ENCODE measurements around the gene CD151.

The CD151 gene

GRCh38 chr11:836274-836673, 3.5 kb downstream of the CD151 start:
- Histone ChIP-seq H3K27ac (ENCODE audit: poor library complexity, severe bottlenecking) (peak overlapping the region; percentile 97), H3K4me3 (ENCODE audit: severe bottlenecking) (no peak overlapping the region), H3K4me1 (ENCODE audit: insufficient read depth, poor library complexity, severe bottlenecking) (peaks cover 14% of the 10 kb centered on the region), H3K9me3 (ENCODE audit: severe bottlenecking) (no peaks in the 10 kb centered on the region), H3K27me3 (ENCODE audit: insufficient read depth, poor library complexity, severe bottlenecking) (no peaks in the 10 kb centered on the region), H3K36me3 (ENCODE audit: low read depth) (peaks cover 53% of the 10 kb centered on the region)
- DNase-seq (ENCODE audit: low spot score): no peak
- ATAC-seq (ENCODE audit: low read depth): no peak
- TF ChIP-seq CTCF (IDR thresholded peaks at IDR 0.05; ENCODE audit: poor library complexity, severe bottlenecking): no peak

- no peak for DNase-seq (ENCODE audit: low spot score)
- Histone ChIP-seq H3K4me3 (ENCODE audit: severe bottlenecking) (no peak overlapping the region), H3K9me3 (ENCODE audit: severe bottlenecking) (no peaks in the 10 kb centered on the region), H3K4me1 (ENCODE audit: insufficient read depth, poor library complexity, severe bottlenecking) (peaks cover 14% of the 10 kb centered on the region), H3K27me3 (ENCODE audit: insufficient read depth, poor library complexity, severe bottlenecking) (no peaks in the 10 kb centered on the region), H3K36me3 (ENCODE audit: low read depth) (peaks cover 56% of the 10 kb centered on the region), H3K27ac (ENCODE audit: poor library complexity, severe bottlenecking) (peak overlapping the region; percentile 97)
- TF ChIP-seq CTCF (IDR thresholded peaks at IDR 0.05; ENCODE audit: poor library complexity, severe bottlenecking): no peak
- no peak for ATAC-seq (ENCODE audit: low read depth)
Observed at GRCh38 chr11:836700-837099, 3.9 kb downstream of the CD151 start.

- Histone ChIP-seq H3K9me3 (ENCODE audit: severe bottlenecking) (no peaks in the 10 kb centered on the region), H3K36me3 (ENCODE audit: low read depth) (peaks cover 56% of the 10 kb centered on the region), H3K4me1 (ENCODE audit: insufficient read depth, poor library complexity, severe bottlenecking) (peaks cover 14% of the 10 kb centered on the region), H3K27me3 (ENCODE audit: insufficient read depth, poor library complexity, severe bottlenecking) (no peaks in the 10 kb centered on the region), H3K4me3 (ENCODE audit: severe bottlenecking) (no peak overlapping the region), H3K27ac (ENCODE audit: poor library complexity, severe bottlenecking) (peak overlapping the region; percentile 97)
- DNase-seq (ENCODE audit: low spot score) (no peak), ATAC-seq (ENCODE audit: low read depth) (no peak)
- TF ChIP-seq CTCF (IDR thresholded peaks at IDR 0.05; ENCODE audit: poor library complexity, severe bottlenecking): no peak
Observed at GRCh38 chr11:837189-837989, 4.6 kb downstream of the CD151 start.

GRCh38 chr11:837990-838307, 5.2 kb downstream of the CD151 start:
- H3K27me3 ChIP-seq (ENCODE audit: insufficient read depth, poor library complexity, severe bottlenecking): no peaks in the 10 kb centered on the region
- H3K36me3 ChIP-seq (ENCODE audit: low read depth): peaks cover 56% of the 10 kb centered on the region
- peaks cover 14% of the 10 kb centered on the region for H3K4me1 ChIP-seq (ENCODE audit: insufficient read depth, poor library complexity, severe bottlenecking)
- TF ChIP-seq CTCF (IDR thresholded peaks at IDR 0.05; ENCODE audit: poor library complexity, severe bottlenecking): no peak
- H3K9me3 ChIP-seq (ENCODE audit: severe bottlenecking): no peaks in the 10 kb centered on the region
- H3K4me3 ChIP-seq (ENCODE audit: severe bottlenecking): no peak overlapping the region
- DNase-seq (ENCODE audit: low spot score): no peak
- H3K27ac ChIP-seq (ENCODE audit: poor library complexity, severe bottlenecking): peak overlapping the region; percentile 97
- no peak for ATAC-seq (ENCODE audit: low read depth)

Measured in RWPE2 (cell line).